Astrocyte (in vitro differentiated cells and primary cell): Measurements from ENCODE around the gene KASH5. TPM values are rescaled to one million over a fixed set of nuclear protein-coding genes. Genes with fewer than 3 reads are reported as not detected.

ENCODE experiments used
- DNase-seq: peaks from one replicate; pipeline ENCODE4 v3.0.0-alpha.2; 2010; ENCODE audit warnings: low read depth
- FAIRE-seq: peaks from 2 replicates; lab custom pipeline; 2011; peaks lifted over from hg19 to GRCh38; lab: Jason Lieb, UNC
- H2AFZ ChIP-seq: 2 replicates; pipeline ENCODE4 v1.6.0; 2012; ENCODE audit warnings: low read depth, low read length, inconsistent platforms
- H3K27ac ChIP-seq: 2 replicates; pipeline ENCODE4 v1.5.1; 2011; ENCODE audit warnings: low read depth, low read length, inconsistent platforms
- H3K27me3 ChIP-seq: 2 replicates; pipeline ENCODE4 v1.6.0; 2011; ENCODE audit warnings: low read length, inconsistent platforms; ENCODE audit not compliant: insufficient read depth
- H3K36me3 ChIP-seq: 2 replicates; pipeline ENCODE4 v1.5.1; 2011; ENCODE audit warnings: low read length, inconsistent platforms; ENCODE audit not compliant: insufficient read depth
- H3K4me1 ChIP-seq: 2 replicates; pipeline ENCODE4 v1.5.1; 2011; ENCODE audit warnings: low read length, inconsistent platforms; ENCODE audit not compliant: insufficient read depth
- H3K4me2 ChIP-seq: 2 replicates; pipeline ENCODE4 v1.6.0; 2012; ENCODE audit warnings: low read length, inconsistent platforms
- H3K4me3 ChIP-seq: 2 replicates; pipeline ENCODE4 v1.5.1; 2011; ENCODE audit warnings: low read depth, mild to moderate bottlenecking, low read length, inconsistent platforms; ENCODE audit not compliant: insufficient read depth
- H3K79me2 ChIP-seq: 2 replicates; pipeline ENCODE4 v1.6.0; 2012; ENCODE audit warnings: mild to moderate bottlenecking, low read length, inconsistent platforms; ENCODE audit not compliant: insufficient read depth
- H3K9ac ChIP-seq: 2 replicates; pipeline ENCODE4 v1.6.0; 2012; ENCODE audit warnings: mild to moderate bottlenecking, low read length, inconsistent platforms
- H3K9me3 ChIP-seq: 2 replicates; pipeline ENCODE4 v1.5.1; 2012; ENCODE audit warnings: low read depth, mild to moderate bottlenecking, low read length, inconsistent platforms; ENCODE audit not compliant: insufficient read depth
- H4K20me1 ChIP-seq: 2 replicates; pipeline ENCODE4 v1.6.0; 2012; ENCODE audit warnings: low read length, inconsistent platforms; ENCODE audit not compliant: insufficient read depth
- H3K27ac Mint-ChIP-seq: one replicate; pipeline ENCODE4 v1.8.0; 2021; ENCODE audit warnings: mild to moderate bottlenecking, mixed read lengths; ENCODE audit not compliant: unreplicated experiment
- H3K27me3 Mint-ChIP-seq: one replicate; pipeline ENCODE4 v1.8.0; 2021; ENCODE audit warnings: low read depth, mixed read lengths; ENCODE audit not compliant: unreplicated experiment
- H3K36me3 Mint-ChIP-seq: one replicate; pipeline ENCODE4 v1.8.0; 2021; ENCODE audit warnings: low read depth, mixed read lengths; ENCODE audit not compliant: unreplicated experiment
- H3K4me1 Mint-ChIP-seq: one replicate; pipeline ENCODE4 v1.8.0; 2021; ENCODE audit warnings: low read depth, mixed read lengths; ENCODE audit not compliant: unreplicated experiment
- H3K4me3 Mint-ChIP-seq: one replicate; pipeline ENCODE4 v1.8.0; 2021; ENCODE audit warnings: mild to moderate bottlenecking, moderate library complexity, mixed read lengths; ENCODE audit not compliant: unreplicated experiment
- H3K9me3 Mint-ChIP-seq: one replicate; pipeline ENCODE4 v1.8.0; 2021; ENCODE audit warnings: mild to moderate bottlenecking, mixed read lengths; ENCODE audit not compliant: unreplicated experiment
- EZH2 ChIP-seq: IDR thresholded peaks from 2 replicates; pipeline ENCODE4 v1.6.1; 2012; ENCODE audit warnings: mild to moderate bottlenecking, low read length, inconsistent platforms; ENCODE audit not compliant: insufficient read depth
- total RNA-seq: library from RNA; stranded (reverse); gene quantifications from 2 replicates; pipeline ENCODE4 v1.2.1, GENCODE V29; 2021
- TF ChIP-seq, protein P1 (sequence below): IDR thresholded peaks from 2 replicates; pipeline ENCODE4 v1.5.1; 2011; ENCODE audit warnings: low read depth, mild to moderate bottlenecking, inconsistent platforms, low read length, moderate library complexity; ENCODE audit not compliant: insufficient read depth

Gene KASH5
- total RNA-seq, 1 donor from 2014 or later, result not detected

DNA sequence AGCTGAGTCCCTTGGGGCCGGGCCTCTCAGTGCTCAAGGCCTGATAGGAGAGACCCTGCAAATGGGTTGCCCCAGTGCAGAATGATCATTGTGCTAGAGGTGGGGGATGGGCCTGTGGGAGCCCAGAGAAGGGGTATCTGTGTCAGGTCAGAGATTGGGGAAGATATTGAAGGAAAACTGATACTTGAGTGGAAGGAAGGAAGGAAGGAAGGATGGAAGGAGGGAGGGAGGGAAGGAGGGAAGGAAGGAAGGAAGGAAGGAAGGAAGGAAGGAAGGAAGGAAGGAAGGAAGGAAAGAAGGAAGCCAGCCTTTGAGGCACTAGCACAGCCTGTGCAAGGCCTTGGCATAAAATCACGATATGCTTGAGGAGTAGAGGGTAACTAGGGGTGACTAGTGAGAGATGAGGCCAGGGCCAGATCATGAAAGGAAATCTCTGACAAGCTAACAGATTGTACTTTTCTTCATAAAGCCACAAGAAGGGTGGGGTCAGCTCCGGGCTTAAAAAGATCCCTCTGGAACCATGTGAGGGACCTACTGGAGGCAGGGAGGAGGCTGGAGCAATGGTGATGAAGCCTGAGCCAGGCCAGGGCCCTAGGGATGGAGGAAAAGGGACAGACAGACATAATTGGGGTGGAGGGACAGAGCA is 23.8 kb downstream of the KASH5 start:
- Mint-ChIP-seq H3K9me3 (no peaks in the 10 kb centered on the region), H3K4me3 (no peak overlapping the region), H3K27me3 (peaks cover 52% of the 10 kb centered on the region), H3K27ac (no peak overlapping the region), H3K4me1 (no peaks in the 10 kb centered on the region), H3K36me3 (peaks cover 4% of the 10 kb centered on the region)
- DNase-seq (no peak), FAIRE-seq (no peak)
- H3K4me3 ChIP-seq, result no peak overlapping the region
- no peak overlapping the region for H3K9ac ChIP-seq
- no peak overlapping the region for H3K27ac ChIP-seq
- no peak overlapping the region for H3K4me2 ChIP-seq
- no peak overlapping the region for H2AFZ ChIP-seq
- no peaks in the 10 kb centered on the region for H3K27me3 ChIP-seq
- H3K4me1 ChIP-seq, result no peaks in the 10 kb centered on the region
- no peaks in the 10 kb centered on the region for H3K36me3 ChIP-seq
- TF ChIP-seq, protein P1, sequence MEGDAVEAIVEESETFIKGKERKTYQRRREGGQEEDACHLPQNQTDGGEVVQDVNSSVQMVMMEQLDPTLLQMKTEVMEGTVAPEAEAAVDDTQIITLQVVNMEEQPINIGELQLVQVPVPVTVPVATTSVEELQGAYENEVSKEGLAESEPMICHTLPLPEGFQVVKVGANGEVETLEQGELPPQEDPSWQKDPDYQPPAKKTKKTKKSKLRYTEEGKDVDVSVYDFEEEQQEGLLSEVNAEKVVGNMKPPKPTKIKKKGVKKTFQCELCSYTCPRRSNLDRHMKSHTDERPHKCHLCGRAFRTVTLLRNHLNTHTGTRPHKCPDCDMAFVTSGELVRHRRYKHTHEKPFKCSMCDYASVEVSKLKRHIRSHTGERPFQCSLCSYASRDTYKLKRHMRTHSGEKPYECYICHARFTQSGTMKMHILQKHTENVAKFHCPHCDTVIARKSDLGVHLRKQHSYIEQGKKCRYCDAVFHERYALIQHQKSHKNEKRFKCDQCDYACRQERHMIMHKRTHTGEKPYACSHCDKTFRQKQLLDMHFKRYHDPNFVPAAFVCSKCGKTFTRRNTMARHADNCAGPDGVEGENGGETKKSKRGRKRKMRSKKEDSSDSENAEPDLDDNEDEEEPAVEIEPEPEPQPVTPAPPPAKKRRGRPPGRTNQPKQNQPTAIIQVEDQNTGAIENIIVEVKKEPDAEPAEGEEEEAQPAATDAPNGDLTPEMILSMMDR, result no peak
- TF ChIP-seq EZH2, result no peak
- H3K9me3 ChIP-seq, result no peaks in the 10 kb centered on the region
- H4K20me1 ChIP-seq, result no peaks in the 10 kb centered on the region
- H3K79me2 ChIP-seq, result no peaks in the 10 kb centered on the region

DNA sequence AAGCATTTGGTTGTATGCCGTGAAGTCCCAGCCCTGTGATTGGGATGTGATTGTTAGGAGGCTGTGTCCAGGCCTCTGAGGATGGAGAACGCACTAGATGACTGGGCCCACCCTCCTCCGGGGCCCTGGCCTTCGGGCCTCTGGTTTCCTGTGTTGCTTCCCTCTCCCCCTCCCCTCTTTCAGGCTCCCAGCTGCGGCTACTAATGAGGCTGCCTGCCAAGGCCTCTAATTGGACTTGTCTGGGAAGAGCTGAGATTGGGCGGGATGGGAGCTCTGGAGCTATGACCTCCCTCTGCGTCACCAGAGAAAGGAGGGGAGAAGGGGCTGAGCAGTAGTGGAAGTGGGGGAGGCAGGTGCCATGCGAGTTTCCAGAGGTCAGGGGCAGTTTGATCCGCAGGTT is 25.3 kb downstream of the KASH5 start:
- H3K36me3 Mint-ChIP-seq, result no peaks in the 10 kb centered on the region
- H2AFZ ChIP-seq, result no peak overlapping the region
- TF ChIP-seq, protein P1, result no peak
- no peak for TF ChIP-seq EZH2
- no peaks in the 10 kb centered on the region for H3K79me2 ChIP-seq
- no peak overlapping the region for H3K4me3 ChIP-seq
- H3K27me3 Mint-ChIP-seq, result peaks cover 62% of the 10 kb centered on the region
- H3K4me1 Mint-ChIP-seq, result no peaks in the 10 kb centered on the region
- no peak overlapping the region for H3K4me3 Mint-ChIP-seq
- H3K9ac ChIP-seq, result no peak overlapping the region
- H3K9me3 Mint-ChIP-seq, result no peaks in the 10 kb centered on the region
- no peak overlapping the region for H3K27ac Mint-ChIP-seq
- DNase-seq, result peak; percentile 15
- no peaks in the 10 kb centered on the region for H4K20me1 ChIP-seq
- H3K9me3 ChIP-seq, result no peaks in the 10 kb centered on the region
- H3K4me1 ChIP-seq, result no peaks in the 10 kb centered on the region
- no peak overlapping the region for H3K27ac ChIP-seq
- FAIRE-seq, result no peak
- H3K4me2 ChIP-seq, result no peak overlapping the region
- H3K36me3 ChIP-seq, result no peaks in the 10 kb centered on the region
- peaks cover 14% of the 10 kb centered on the region for H3K27me3 ChIP-seq

DNA sequence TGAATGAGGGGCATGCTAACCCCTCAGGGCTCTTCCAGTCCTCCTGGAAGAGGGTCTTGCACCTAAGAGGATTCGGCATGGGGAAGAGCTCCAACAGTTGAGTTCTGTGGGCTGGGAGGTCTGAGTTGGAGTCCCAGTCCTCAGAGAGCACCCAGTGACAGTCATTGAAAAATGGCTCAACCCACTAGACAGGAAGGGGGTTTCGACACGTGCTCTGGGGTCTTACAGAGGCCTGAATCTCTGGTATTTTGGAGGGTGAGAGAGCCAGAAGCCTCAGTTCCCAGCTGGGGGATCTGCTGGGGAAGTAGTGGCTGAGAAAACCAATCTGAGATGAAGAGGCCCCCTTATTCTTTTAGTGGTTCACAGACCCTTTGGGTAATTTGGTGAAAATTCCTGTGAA is 26.2 kb downstream of the KASH5 start:
- no peak for TF ChIP-seq EZH2
- TF ChIP-seq, protein P1, result no peak
- no peaks in the 10 kb centered on the region for H3K4me1 Mint-ChIP-seq
- Histone ChIP-seq H3K4me2 (no peak overlapping the region), H3K79me2 (no peaks in the 10 kb centered on the region), H3K27ac (no peak overlapping the region), H3K4me3 (no peak overlapping the region), H4K20me1 (no peaks in the 10 kb centered on the region), H3K4me1 (no peaks in the 10 kb centered on the region), H3K9me3 (no peaks in the 10 kb centered on the region), H3K36me3 (no peaks in the 10 kb centered on the region), H2AFZ (no peak overlapping the region), H3K27me3 (peaks cover 21% of the 10 kb centered on the region), H3K9ac (no peak overlapping the region)
- H3K27ac Mint-ChIP-seq, result no peak overlapping the region
- no peak for DNase-seq
- H3K4me3 Mint-ChIP-seq, result no peak overlapping the region
- H3K27me3 Mint-ChIP-seq, result peaks cover 71% of the 10 kb centered on the region
- H3K36me3 Mint-ChIP-seq, result no peaks in the 10 kb centered on the region
- no peak for FAIRE-seq
- H3K9me3 Mint-ChIP-seq, result no peaks in the 10 kb centered on the region
